HFF-Myc (cell line): Measurements from ENCODE around the gene TSC22D3.

Experiments
- DNase-seq: peaks from one replicate; pipeline ENCODE4 v3.0.0-alpha.2; 2011; ENCODE audit warnings: low read depth; ENCODE audit errors: extremely low read depth
- H3K4me3 ChIP-seq: replicated peaks from 2 replicates; pipeline ENCODE4 v1.5.1; 2011; ENCODE audit warnings: low read depth, mild to moderate bottlenecking, control low read depth, low read length
- TF ChIP-seq, protein P1 (sequence below): IDR thresholded peaks from 2 replicates; pipeline ENCODE4 v1.5.1; 2012; ENCODE audit warnings: mild to moderate bottlenecking, low read depth, low read length, control low read depth; ENCODE audit errors: missing control alignments

Gene TSC22D3

DNA sequence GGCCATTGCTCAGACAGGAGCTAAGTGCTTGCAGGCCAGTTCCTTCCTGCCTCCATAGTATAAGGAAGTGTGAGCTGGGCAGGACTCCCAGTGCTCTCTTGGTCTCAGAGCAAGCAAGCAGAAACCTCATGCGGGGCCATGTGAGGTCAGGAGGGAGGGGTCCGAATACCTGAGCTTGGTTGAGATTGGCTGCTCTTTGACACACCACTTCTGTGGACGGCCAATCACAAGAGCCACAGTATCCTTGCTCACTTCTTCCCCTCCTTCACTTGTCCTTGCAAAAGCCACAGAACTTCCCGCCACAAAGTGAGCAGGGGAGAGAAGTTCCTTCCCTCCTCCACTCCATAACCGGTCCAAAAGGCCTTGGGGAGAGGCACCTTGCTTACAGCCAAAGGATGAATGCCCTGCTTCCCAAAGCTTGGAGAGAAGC, 90.6 kb downstream of the TSC22D3 start:
- H3K4me3 ChIP-seq = no peak overlapping the region
- peak; percentile 51 for DNase-seq
- TF ChIP-seq, protein P1, sequence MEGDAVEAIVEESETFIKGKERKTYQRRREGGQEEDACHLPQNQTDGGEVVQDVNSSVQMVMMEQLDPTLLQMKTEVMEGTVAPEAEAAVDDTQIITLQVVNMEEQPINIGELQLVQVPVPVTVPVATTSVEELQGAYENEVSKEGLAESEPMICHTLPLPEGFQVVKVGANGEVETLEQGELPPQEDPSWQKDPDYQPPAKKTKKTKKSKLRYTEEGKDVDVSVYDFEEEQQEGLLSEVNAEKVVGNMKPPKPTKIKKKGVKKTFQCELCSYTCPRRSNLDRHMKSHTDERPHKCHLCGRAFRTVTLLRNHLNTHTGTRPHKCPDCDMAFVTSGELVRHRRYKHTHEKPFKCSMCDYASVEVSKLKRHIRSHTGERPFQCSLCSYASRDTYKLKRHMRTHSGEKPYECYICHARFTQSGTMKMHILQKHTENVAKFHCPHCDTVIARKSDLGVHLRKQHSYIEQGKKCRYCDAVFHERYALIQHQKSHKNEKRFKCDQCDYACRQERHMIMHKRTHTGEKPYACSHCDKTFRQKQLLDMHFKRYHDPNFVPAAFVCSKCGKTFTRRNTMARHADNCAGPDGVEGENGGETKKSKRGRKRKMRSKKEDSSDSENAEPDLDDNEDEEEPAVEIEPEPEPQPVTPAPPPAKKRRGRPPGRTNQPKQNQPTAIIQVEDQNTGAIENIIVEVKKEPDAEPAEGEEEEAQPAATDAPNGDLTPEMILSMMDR = no peak

- TF ChIP-seq, protein P1 = no peak
- DNase-seq = no peak
- no peak overlapping the region for H3K4me3 ChIP-seq
Observed at GRCh38 chrX:107683931-107684330, 91.7 kb downstream of the TSC22D3 start.

- no peak overlapping the region for H3K4me3 ChIP-seq
- TF ChIP-seq, protein P1 = no peak
- DNase-seq = no peak
Observed at GRCh38 chrX:107683124-107683895, 92.3 kb downstream of the TSC22D3 start.

DNA sequence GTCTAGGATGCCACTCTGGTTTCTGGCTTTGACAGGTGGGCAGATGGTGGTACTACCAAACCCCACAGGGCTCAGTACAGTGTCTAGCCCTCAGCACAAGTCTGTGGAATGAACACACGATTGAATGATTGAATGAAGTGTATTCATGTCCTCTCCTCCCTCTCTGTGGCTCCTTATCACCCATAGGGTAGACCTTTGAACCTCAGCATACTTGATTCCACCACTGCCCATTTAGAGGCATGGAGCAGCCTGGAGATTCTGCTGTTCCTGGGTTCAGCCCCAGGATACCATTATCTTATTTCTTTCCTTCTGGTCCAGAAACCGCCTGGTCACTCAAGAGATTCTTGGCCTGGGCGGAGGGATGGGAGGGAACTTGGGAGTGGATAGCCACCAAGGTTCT, 93.3 kb downstream of the TSC22D3 start:
- no peak overlapping the region for H3K4me3 ChIP-seq
- TF ChIP-seq, protein P1 = no peak
- no peak for DNase-seq

DNA sequence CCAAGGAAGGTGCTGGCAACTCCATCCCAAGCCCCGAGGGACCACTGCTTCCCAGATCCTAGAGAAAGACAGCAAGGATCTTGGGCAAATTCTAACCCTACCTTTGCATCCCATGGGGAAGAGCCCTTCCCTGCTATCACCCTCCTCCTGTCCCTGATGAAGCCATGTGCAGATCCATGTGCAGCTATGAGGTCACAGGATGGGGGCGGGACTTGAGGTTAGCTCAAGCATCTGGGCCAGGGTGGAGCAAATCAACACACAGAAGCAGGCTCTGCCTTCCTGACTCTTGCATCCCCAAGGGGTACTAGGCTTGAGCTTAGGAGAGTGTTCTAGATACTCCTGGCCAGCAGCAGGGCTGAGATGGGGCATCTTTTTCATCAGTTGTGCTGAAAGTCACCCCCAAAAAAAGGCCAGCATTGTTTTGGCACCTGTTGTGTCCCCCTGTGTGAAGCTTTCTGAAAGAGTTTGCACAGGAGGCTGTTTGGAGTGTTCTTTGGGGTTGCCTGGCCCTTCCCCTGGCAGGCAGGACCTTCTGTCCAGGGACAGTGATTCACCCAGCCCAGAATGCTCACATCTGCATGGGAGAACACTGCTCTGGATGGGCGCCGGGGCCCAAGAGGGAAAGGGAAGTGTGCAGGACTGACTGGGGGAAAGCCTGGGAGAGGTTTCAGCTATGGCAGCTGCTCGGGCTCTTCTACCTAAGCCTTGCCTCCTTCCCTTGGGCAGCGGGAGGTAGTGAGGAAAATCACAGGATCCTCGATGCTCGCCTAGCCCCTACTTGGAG, 96.4 kb downstream of the TSC22D3 start:
- TF ChIP-seq, protein P1 = no peak
- peak; percentile 66 for DNase-seq
- H3K4me3 ChIP-seq = no peak overlapping the region

DNA sequence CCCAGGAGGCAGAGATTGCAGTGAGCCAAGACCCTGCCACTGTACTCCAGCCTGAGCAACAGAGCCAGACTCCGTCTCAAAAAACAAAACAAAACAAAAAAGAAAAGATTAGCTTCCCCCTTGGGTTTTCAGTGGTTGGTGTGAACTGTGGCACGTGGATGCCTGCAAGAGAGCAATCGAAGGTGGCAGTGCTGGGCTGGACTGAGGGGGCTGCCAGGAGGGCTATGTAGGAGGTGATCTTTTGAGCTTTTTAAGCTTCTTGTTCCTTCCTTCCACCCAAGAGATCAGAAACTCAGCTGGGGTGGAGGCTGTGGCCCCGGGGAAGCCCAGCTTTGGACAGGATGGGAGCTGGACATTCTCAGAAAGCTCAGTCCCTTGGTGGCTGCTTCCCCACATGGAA, 97.7 kb downstream of the TSC22D3 start:
- H3K4me3 ChIP-seq = no peak overlapping the region
- no peak for DNase-seq
- TF ChIP-seq, protein P1 = no peak
